AG08396 (cell line): ENCODE results near the gene TIMM22.
A peak's percentile ranks its signal among the peaks of the same experiment; 100 is the strongest.

ENCODE experiments used
- DNase-seq: peaks from one replicate; pipeline ENCODE4 v3.0.0; 2012; ENCODE audit warnings: low spot score, mixed read lengths

The TIMM22 gene

GRCh38 chr17:1022278-1023024, 25.5 kb downstream of the TIMM22 start:
- DNase-seq = no peak

DNA sequence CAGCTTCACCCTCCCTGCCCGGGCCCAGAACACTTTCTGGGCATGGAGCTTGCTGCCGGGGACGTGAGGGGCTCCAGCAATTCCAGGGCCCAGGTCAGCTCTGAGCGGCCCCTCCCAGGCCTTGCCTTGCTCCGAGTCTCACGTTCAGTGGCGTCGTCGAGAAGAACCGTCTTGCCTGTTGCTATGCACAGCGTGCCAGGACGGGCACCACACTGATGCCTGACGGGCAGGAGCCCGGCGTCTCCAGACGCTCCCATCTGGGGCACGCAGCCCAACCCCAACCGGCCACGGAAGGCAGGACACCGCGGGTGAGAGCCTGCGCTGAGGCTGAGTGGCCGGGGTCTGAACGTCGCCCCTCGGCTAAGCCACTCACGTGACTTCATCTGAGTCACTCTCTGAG, 27.1 kb downstream of the TIMM22 start:
- DNase-seq = no peak

- no peak for DNase-seq
These were observed 29.0 kb downstream of the TIMM22 start for GRCh38 chr17:1025733-1026598.

GRCh38 chr17:1026599-1026975, 29.7 kb downstream of the TIMM22 start:
- DNase-seq = no peak

- DNase-seq = no peak
These were observed 30.1 kb downstream of the TIMM22 start for GRCh38 chr17:1027044-1027443.

DNA sequence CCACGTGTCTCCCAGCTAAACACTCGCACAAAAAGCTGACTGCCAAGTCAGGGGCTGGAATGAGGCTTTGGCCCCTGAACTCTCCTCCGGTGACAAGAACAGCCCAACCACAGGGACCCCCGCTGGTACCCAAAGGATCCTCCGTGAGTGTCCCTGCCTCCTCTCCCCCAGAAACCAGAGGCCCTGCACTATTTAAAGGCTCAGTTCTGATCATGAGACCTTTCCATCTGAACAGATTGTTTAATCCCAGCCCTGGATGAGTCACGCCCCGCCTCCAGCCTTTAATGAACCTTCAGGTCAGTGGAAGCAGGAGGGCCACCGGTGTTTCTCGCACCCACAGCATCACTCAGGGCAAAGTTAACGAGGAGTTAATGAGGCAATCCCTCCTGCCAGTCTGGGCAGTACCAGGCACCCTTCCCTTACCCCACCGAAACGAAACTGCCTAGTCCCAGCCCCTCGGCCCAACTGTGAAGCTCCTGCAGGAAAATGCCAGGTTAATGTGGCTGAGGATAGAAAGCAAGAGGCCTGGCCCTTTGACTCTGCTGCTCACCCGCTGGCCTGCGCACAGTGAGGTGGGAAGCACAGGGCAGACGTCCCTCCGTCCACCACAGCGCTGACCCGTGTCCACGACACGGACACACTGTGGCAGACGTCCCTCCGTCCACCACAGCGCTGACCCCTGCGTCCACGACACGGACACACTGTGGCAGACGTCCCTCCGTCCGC, 32.4 kb downstream of the TIMM22 start:
- peak; percentile 79 for DNase-seq

DNA sequence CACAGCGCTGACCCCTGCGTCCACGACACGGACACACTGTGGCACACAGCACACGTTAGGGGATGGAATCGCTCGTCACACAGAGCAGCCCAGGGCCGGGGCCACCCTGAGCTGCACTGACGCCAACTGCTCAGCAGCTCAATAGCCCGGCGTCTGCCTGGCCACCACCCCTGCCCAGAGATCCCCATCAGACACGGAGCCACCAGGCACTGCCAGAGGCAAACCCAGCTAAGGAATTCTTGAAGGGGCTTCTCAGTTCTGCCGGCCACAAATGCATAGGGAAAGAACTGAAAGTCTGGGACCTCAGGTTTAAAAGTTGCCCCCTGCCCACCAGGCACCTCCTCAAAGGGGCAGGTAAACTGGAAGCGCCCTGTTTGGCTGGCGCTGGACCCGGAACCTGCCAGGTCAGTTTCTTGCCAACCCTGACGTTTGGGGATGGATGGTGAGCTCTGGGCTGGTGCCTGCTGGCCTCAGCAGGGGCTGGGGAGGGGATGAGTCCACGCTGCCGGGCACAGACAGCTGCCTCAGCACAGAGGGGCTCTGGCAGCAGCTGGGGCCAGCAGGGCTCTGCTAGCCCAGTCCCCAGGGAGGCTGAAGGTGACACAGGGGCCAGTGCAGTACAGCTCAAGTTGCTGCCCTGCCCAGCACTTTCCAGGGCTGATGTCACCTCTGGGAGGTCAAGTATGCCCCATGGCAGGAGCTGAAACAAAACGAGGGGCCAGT, 33.2 kb downstream of the TIMM22 start:
- DNase-seq = no peak

DNA sequence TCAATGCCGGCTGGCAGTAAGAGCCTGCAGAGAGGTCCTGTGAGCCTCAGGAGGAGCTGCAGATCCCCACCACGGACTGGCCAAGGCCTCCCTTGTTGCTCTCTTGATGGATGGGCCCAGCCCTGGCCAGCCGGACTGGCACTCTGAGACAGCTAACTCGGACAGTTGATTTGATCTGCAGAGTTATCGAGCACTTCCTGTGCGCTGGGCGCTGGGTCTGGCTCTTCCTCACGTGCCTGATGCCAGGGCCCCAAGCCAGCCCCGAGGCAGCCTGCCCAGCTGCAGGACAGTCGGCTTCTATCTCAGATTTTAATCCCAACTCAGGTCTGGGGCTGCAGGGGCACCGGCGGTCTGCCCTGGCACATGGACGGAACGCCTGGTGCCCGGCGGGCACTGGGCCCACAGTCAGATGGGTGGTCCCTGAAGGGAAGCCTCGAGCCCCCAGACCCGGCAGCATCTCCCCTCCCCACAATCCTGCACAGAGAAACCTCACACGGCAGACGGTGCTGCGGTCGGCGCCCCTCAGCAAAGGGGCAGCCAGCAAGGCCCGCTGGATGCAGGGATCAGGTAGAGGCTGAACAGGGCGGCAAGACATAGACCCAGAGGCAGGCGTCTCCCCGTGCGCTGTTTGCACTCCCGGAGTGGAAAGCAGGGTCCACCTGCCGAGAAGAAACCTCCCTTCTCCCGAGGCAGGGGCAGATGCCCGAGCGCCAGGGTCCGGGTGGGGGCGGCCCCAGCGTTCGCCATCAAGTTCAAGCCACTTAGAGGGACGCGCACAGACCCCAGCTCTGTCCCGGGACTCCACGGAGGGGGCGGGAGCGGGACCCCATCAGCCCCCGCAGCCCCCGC, 34.0 kb downstream of the TIMM22 start:
- DNase-seq = no peak

GRCh38 chr17:1031711-1032110, 34.8 kb downstream of the TIMM22 start:
- DNase-seq = peak; percentile 70

DNA sequence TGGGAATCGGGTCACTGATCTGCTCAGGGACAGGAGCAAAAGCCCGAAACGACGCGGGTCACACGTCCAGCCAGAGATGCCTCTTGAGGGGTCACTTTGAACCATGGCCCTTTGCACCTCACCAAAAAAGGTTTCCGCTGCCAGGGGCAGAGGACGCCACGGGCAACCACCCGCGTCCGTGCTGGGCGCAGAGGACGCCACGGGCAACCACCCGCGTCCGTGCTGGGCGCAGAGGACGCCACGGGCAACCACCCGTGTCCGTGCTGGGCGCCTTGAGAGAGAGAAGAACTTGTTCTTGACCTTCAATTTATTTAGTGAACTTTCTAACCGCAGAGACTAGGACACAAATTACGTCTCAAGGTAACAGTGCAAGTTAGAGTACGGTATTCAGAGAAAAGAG, 35.5 kb downstream of the TIMM22 start:
- DNase-seq = no peak

DNA sequence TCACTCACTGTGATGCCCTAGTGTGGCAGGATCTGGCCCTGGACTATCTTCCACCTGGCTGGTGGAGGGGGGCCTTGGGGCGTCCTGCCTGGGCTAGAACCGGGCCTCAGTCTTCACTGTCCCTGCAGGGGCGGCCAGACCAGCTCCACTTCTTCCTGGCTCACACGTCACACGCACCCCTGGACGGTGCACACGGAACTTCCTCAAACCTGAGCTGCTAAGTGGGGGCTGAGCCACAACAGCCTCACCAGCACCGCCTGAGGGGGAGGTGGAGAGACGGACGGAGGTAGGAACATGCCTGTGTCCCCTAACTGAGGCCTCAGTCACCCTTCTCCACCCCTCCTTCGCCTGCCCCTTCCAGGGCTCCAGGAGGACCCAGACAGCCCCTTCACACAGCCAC, 36.6 kb downstream of the TIMM22 start:
- DNase-seq = no peak

GRCh38 chr17:1034652-1035210, 37.8 kb downstream of the TIMM22 start:
- no peak for DNase-seq

DNA sequence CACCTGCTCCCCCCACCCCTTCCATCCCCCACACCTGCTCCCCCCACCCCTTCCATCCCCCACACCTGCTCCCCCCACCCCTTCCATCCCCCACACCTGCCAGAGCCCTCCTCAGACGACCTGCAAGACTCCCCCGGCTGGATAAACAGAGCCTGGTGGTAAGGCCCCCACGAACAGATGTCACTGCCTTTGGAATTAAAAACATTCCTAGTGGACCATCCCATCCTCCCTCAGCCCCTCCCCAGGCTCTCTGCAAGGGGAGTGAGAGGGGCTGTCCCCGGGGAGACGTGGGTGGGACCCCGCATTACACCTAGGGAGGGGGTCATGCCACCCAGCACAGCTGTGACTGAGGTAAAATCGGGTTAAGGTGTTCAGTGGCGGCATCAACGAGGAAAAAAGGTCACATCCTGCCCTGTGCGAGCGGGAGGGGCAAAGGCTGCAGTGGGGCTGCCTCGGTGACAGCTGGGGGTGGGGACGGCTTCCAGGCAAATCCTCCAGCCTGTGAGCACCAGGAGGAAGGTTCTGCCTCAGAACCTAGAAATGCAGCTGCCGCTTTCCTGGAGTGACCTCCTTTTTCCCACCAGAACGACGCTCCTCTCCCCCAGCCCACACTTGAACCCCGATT, 38.7 kb downstream of the TIMM22 start:
- no peak for DNase-seq

DNA sequence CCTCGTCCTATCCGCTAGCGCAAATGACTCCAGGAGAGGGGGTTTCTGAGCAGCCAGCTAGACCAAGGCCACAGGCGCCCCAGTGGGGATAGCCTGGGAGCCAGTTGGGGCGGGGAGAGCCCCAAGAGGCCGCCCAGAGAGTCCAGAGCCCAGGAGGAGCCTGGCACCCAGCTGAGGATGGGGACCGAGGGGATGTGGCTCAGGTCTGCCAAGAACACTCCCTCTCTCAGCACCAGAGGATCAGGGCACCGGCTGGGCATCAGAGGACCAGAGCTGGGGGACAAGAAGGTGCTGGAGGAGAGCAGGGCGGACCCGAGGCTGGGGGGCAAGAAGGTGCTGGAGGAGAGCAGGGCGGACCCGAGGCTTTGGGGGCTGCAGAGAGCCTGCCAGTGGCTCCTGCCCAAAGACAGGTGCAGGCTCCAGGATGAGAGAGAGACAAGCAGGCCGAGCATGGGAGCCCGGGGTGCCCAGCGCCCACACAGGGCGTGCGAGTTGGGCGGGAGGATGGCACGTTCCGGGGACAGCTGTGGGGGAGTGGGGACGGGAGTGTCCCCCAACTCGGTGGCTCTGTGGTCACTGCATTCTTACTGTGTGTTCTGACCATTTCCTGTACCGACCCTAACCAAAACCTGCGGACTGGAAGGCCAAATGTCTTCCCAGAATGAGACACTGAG, 39.4 kb downstream of the TIMM22 start:
- DNase-seq = no peak

GRCh38 chr17:1036845-1037237, 39.9 kb downstream of the TIMM22 start:
- no peak for DNase-seq

- no peak for DNase-seq
These were observed 40.4 kb downstream of the TIMM22 start for GRCh38 chr17:1037238-1037879.

GRCh38 chr17:1038459-1039122, 41.7 kb downstream of the TIMM22 start:
- no peak for DNase-seq

DNA sequence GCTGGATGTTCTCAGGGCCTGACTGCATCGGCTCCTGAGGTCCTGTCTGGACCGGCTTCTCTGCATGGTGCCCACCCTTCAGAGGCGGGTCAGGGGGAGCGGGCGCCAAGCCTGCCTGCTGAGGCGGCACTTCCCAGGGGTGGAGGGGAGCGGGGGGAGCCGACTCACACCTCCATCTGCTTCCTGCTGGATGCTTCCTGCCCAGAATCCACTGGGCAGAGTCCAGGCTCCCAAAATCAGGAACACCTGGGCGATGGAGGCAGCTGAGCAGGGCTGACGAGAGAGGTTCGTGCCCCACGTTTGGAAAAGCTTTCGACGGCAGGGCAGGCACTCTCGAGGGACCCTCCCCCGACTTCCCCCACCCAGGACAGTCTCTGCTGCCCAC, 42.2 kb downstream of the TIMM22 start:
- no peak for DNase-seq
